Islet of Langerhans (tissue), 1 donor: Measurements from ENCODE around the gene GTPBP4.
"Not testable (repeated sequence)": the region's sequence is repeated elsewhere in the genome, so short reads cannot be mapped to it uniquely, and the experiment has no call there.

Experiments used
- FAIRE-seq: peaks from one replicate; lab custom pipeline; 2011; peaks lifted over from hg19 to GRCh38; lab: Jason Lieb, UNC

Gene GTPBP4

GRCh38 chr10:1029838-1030237 lies 41.6 kb downstream of the GTPBP4 start:
- no peak for FAIRE-seq

GRCh38 chr10:1033601-1034000 lies 45.4 kb downstream of the GTPBP4 start:
- FAIRE-seq = no peak

- no peak for FAIRE-seq
These were observed 46.5 kb downstream of the GTPBP4 start for GRCh38 chr10:1034758-1035157.

GRCh38 chr10:1035201-1035600 lies 47.0 kb downstream of the GTPBP4 start:
- no peak for FAIRE-seq

GRCh38 chr10:1036341-1036791 lies 48.1 kb downstream of the GTPBP4 start:
- no peak for FAIRE-seq

GRCh38 chr10:1037098-1037497 lies 48.9 kb downstream of the GTPBP4 start:
- no peak for FAIRE-seq

- not testable (repeated sequence) for FAIRE-seq
These were observed 50.5 kb downstream of the GTPBP4 start for GRCh38 chr10:1038769-1039168.

GRCh38 chr10:1040133-1040532 lies 51.9 kb downstream of the GTPBP4 start:
- no peak for FAIRE-seq

- no peak for FAIRE-seq
These were observed 53.3 kb downstream of the GTPBP4 start for GRCh38 chr10:1041514-1041913.

DNA sequence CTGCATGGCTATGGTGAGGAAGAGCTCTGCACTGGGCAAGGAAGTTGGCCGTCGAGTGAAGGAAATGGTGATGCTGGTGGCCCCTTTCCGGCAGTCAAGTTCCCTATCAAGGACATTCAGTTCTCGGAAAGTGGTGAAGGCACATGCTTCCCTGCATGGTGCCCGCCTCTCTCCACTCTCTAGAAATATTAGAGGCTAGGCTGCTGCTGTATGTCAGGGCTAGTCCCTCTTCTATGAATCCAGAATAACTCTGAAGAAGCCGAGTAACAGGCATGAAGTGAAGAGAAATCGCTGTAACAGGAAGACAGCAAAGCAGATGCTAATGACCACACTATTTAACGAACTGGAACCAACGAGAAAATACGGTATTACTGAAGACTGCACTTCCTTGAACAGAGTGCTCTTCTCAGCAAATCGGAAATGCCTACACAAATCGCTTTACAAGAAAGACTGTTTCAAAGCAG lies 55.3 kb downstream of the GTPBP4 start:
- FAIRE-seq = no peak

GRCh38 chr10:1044146-1044545 lies 55.9 kb downstream of the GTPBP4 start:
- FAIRE-seq = no peak

DNA sequence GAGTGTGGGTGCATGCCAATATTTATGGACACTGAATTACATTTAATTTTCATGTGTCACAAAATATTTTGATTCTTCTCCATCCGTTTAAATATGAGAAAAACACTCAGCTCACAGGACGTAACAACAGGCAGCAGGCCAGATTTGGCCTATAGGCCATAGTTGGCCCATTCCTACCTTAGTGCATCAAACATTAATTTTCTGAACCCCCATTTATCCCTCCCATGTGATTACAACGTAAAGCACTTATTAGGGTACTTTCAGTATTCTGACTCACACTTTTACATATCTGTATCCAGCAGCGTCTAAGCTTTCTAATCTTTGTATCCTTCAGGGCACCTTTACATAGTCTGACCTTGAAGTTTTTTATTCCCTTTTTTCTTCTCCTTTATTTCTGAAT lies 56.7 kb downstream of the GTPBP4 start:
- FAIRE-seq = no peak

- FAIRE-seq = no peak
These were observed 57.2 kb downstream of the GTPBP4 start for GRCh38 chr10:1045415-1045814.

- no peak for FAIRE-seq
These were observed 59.7 kb downstream of the GTPBP4 start for GRCh38 chr10:1047937-1048336.

DNA sequence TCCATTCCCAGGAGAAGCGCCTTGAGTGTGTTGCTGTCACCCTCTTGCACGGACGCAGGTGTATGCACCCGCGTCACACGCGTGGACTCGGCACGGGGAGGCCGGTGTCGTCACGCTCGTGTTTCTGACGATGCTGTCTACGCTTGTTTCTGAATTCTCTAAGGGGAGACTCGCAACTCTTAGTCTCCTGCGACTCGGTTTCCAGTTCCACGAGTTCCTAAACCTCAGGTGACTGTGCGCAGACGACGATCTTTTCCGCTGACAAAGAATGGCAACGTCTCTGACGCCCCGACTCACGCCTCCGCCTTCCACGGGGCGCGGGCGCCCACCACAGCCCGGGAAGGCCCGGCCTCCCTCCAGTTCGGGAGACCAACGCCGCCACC lies 60.1 kb downstream of the GTPBP4 start:
- no peak for FAIRE-seq

GRCh38 chr10:1048732-1049424 lies 60.6 kb downstream of the GTPBP4 start, which contains the start of gene IDI1:
IDI1 (minus strand) TSS chr10:1049119; CDS start chr10:1049003, 116 bp downstream.
- no peak for FAIRE-seq

DNA sequence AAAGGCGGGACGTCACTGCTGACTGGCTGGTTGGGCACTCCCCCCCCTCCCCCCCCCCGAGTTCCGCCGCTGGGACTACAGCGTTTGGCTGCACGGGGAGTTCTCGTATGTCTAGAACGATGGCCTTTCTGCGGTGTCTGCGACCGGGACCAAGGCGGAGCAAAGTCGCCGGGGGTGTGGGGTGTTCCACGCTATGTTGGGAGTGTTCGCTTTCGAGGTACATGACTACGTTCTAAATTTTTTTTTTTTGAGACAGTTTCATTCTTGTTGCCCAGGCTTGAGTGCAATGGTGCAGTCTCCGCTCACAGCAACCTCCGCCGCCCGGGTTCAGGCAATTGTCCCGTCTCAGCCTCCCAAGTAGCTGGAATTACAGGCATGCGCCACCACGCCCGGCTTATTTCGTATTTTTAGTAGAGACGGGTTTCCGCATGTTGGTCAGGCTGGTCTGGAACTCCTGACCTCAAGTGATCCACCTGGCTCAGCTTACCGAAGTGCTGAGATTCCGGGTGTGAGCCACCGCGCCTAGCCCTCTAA lies 61.3 kb downstream of the GTPBP4 start:
- no peak for FAIRE-seq

- FAIRE-seq = no peak
These were observed 61.9 kb downstream of the GTPBP4 start for GRCh38 chr10:1050145-1050544.

DNA sequence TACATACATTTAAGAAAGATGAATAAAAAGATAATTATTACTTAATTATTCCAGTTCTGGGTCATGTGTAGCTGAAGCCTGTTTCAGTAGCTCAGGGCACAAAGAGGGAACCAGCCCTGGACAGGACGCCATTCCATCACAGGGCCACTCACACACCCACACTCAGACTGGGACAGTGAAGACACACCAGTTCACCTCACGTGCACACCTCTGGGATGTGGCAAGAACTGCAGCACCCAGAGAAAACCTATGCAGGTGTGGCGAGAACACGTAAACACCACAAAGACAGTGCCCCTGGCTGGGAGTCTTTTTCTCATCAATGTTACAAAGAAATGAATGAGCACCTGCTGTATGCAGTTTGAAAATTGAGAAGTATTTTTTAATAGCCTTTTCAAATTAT lies 62.3 kb downstream of the GTPBP4 start:
- no peak for FAIRE-seq

DNA sequence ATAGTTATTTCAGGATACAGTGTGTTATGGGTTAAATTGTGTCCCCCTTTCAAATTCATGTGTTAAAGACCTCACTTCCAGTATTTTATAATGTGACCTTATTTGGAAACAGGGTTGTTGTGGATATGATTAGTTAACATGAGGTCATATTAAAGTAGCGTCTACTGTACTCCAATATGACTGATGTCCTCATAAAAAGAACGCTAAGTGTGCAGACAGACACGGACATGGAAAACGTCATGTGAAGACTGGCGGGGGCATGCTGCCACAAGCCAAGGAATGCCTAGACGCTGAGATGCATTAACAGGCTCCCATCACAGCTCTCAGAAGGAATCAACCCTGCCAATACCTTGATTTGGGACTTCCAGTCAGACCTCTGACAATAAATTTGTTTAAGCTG lies 66.5 kb downstream of the GTPBP4 start:
- FAIRE-seq = no peak

GRCh38 chr10:1056326-1057105 lies 68.3 kb downstream of the GTPBP4 start, which contains the start of gene WDR37:
WDR37 (plus strand) TSS chr10:1056385; CDS start chr10:1072156, 15,771 bp downstream.
- FAIRE-seq = no peak

- FAIRE-seq = no peak
These were observed 68.9 kb downstream of the GTPBP4 start for GRCh38 chr10:1057106-1057657.

GRCh38 chr10:1058017-1058416 lies 69.8 kb downstream of the GTPBP4 start:
- FAIRE-seq = no peak
